OCI-LY3 (cell line): ENCODE measurements around the gene TMEM132A.

Experiments used
- CTCF ChIP-seq: fragments of 200-600, 300-600 bp; sonication (generic); IDR thresholded peaks from 2 replicates; pipeline ENCODE4 v1.5.1; 2014; ENCODE audit warnings: antibody characterized with exemption, low read length, low read depth
- EZH2phosphoT487 ChIP-seq: fragments of 200-600 bp; shearing (Covaris generic); IDR thresholded peaks from 2 replicates; pipeline ENCODE4 v1.6.1; 2018; ENCODE audit warnings: antibody characterized with exemption, mixed run types, low read depth

GRCh38 chr11:60948250-60948649 is 24.0 kb downstream of the TMEM132A start:
- TF ChIP-seq CTCF (no peak), EZH2phosphoT487 (no peak)
